ENCODE results near the gene PLCG2.

DNA sequence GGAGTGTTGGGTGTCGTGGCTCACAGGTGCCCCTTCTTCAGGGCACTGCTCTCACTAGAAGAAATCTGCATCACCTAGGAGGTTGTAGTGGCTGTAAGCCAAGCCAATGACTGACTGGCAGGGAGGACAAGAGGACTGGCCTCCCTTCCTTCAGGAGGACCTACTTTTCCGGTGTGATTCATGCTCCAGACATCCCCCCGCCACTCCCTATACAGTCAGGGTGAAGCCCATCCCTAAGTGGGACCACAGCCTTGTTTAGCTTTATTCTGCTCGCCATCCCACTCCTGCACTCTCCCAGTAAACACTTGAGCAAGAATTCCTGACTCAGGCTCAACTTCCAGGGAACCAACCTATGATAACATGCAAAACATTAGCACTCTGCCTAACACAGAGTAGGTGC lies 67.0 kb downstream of the PLCG2 start:
- TF ChIP-seq, protein P1, sequence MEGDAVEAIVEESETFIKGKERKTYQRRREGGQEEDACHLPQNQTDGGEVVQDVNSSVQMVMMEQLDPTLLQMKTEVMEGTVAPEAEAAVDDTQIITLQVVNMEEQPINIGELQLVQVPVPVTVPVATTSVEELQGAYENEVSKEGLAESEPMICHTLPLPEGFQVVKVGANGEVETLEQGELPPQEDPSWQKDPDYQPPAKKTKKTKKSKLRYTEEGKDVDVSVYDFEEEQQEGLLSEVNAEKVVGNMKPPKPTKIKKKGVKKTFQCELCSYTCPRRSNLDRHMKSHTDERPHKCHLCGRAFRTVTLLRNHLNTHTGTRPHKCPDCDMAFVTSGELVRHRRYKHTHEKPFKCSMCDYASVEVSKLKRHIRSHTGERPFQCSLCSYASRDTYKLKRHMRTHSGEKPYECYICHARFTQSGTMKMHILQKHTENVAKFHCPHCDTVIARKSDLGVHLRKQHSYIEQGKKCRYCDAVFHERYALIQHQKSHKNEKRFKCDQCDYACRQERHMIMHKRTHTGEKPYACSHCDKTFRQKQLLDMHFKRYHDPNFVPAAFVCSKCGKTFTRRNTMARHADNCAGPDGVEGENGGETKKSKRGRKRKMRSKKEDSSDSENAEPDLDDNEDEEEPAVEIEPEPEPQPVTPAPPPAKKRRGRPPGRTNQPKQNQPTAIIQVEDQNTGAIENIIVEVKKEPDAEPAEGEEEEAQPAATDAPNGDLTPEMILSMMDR (IDR thresholded peaks at IDR 0.05; ENCODE audit: poor library complexity, severe bottlenecking), result no peak
- TF ChIP-seq EZH2 (IDR thresholded peaks at IDR 0.05; ENCODE audit: borderline replicate concordance, insufficient read depth, low read length, poor library complexity, severe bottlenecking), result no peak
- TF ChIP-seq, protein P2, sequence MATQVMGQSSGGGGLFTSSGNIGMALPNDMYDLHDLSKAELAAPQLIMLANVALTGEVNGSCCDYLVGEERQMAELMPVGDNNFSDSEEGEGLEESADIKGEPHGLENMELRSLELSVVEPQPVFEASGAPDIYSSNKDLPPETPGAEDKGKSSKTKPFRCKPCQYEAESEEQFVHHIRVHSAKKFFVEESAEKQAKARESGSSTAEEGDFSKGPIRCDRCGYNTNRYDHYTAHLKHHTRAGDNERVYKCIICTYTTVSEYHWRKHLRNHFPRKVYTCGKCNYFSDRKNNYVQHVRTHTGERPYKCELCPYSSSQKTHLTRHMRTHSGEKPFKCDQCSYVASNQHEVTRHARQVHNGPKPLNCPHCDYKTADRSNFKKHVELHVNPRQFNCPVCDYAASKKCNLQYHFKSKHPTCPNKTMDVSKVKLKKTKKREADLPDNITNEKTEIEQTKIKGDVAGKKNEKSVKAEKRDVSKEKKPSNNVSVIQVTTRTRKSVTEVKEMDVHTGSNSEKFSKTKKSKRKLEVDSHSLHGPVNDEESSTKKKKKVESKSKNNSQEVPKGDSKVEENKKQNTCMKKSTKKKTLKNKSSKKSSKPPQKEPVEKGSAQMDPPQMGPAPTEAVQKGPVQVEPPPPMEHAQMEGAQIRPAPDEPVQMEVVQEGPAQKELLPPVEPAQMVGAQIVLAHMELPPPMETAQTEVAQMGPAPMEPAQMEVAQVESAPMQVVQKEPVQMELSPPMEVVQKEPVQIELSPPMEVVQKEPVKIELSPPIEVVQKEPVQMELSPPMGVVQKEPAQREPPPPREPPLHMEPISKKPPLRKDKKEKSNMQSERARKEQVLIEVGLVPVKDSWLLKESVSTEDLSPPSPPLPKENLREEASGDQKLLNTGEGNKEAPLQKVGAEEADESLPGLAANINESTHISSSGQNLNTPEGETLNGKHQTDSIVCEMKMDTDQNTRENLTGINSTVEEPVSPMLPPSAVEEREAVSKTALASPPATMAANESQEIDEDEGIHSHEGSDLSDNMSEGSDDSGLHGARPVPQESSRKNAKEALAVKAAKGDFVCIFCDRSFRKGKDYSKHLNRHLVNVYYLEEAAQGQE (IDR thresholded peaks at IDR 0.05; ENCODE audit: borderline replicate concordance), result no peak
- no peak for TF ChIP-seq RAD21 (conservative IDR thresholded peaks at IDR 0.05)
